Retinal pigment epithelial cell (primary cell): ENCODE results near the gene BLACAT1.

Experiments
- DNase-seq: peaks from one replicate; pipeline ENCODE4 v3.0.0-alpha.2; 2010; ENCODE audit warnings: low read depth
- H3K4me3 ChIP-seq: 2 replicates; pipeline ENCODE4 v1.5.1; 2011; ENCODE audit warnings: mild to moderate bottlenecking, low read length, control low read depth, moderate library complexity
- CTCF ChIP-seq: conservative IDR thresholded peaks from 2 replicates; pipeline ENCODE4 v1.5.1; 2011; ENCODE audit warnings: low read depth, low read length, control low read depth, inconsistent platforms

BLACAT1 gene

DNA sequence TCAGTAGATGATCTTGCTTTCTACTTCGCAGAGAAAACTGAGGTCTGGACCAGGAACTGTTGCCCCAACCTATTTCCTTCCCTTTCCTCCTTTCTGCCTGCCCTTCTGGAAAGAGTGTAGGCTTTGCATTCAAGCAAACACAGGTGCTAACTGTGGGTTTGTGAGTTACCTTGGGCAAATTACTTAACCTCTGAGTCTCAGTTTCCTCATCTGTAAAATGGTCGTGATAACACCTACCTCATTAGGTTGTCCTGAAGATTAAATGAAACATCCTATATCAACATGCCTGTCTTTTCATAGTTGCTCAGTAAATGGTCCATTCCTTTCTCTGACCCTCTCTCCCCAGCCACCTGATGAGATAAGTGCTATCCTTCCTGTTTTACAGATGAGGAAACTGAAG, 9.5 kb upstream of the BLACAT1 start:
- DNase-seq: no peak
- no peak for TF ChIP-seq CTCF
- H3K4me3 ChIP-seq: no peak overlapping the region

- no peak overlapping the region for H3K4me3 ChIP-seq
- no peak for TF ChIP-seq CTCF
- peak; percentile 45 for DNase-seq
These were observed 3.1 kb upstream of the BLACAT1 start for GRCh38 chr1:205458777-205459566.

DNA sequence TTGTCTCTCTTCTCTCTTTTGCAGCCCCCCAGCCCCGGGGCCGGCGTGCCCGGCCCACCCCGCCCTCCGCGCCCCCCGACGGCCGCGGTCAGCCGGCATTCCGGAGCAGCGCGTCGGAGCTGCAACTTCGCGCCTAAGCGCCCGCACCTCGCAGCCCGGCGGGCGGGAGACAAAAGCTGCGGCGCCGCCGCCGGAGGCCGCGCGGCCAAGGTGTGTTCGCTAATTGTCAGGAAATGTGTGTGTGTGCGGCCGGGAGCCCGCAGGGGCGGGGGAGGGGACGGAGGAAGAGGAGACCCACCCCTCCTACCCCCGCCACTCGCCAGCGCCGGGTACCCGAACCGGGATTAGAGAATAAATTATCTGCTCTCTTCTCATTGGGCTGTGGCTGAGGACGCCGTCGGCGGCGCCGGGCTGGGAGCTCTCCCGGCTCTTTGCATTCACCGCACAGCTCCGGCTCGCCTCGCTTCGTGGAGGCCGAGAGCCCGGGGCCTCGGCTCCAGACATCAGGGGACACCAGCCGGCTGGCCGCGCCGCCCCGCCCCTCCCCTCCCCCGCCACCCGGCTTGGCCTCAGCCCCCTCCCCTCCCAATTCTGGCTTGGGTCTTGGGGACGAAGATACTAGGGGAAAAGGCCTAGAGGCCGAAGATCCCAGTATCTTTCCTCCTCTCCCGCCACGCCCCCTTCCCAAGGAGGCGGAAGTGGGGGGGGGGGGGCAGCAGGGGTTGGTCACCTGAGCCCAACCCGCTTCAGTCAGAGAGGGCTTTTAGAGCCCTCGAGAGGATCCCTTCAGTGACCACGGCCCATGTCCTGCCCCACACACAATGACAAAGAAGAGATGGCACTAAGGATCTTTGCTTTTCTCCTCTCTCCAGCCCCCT, 1.3 kb upstream of the BLACAT1 start:
- H3K4me3 ChIP-seq: no peak overlapping the region
- TF ChIP-seq CTCF: no peak
- no peak for DNase-seq

- peak overlapping the region; percentile 8 for H3K4me3 ChIP-seq
- TF ChIP-seq CTCF: no peak
- DNase-seq: no peak
These were observed 580 bp upstream of the BLACAT1 start for GRCh38 chr1:205456383-205456867.

GRCh38 chr1:205454903-205455335, 926 bp downstream of the BLACAT1 start:
- peak; percentile 55 for DNase-seq
- TF ChIP-seq CTCF: peak; percentile 54
- H3K4me3 ChIP-seq: no peak overlapping the region

DNA sequence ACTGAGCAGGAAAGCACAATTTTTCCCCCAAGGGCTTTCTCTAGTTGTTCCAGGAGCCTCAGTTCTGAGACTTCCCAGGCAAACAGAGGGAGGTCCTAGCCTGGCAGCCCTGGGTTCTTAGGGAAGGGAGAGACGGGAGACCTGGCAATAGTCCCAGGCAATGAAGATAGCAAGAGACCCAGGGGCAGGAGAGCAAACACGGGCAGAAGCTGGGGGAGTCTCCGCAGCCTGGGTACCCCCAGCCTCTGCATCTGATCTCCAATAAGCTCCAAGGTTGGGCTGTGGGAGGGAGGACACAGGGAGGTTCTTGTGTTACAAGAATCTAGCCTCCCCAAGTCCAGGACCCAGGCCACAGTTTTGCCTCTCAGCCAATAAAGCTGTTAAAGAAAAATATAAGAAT, 2.4 kb downstream of the BLACAT1 start:
- DNase-seq: no peak
- TF ChIP-seq CTCF: no peak
- H3K4me3 ChIP-seq: no peak overlapping the region
